D341Med (cell line): ENCODE results near the gene SWT1.
A peak's percentile ranks its signal among the peaks of the same experiment; 100 is the strongest.

Experiments used
- DNase-seq: peaks from one replicate; pipeline ENCODE4 v3.0.0; 2012; ENCODE audit warnings: low spot score

Gene SWT1

GRCh38 chr1:185288435-185288834 is 131.5 kb downstream of the SWT1 start:
- DNase-seq = no peak

- DNase-seq = no peak
Observed at GRCh38 chr1:185289880-185290279, 132.9 kb downstream of the SWT1 start.

- no peak for DNase-seq
Observed at GRCh38 chr1:185291159-185291558, 134.2 kb downstream of the SWT1 start.

- DNase-seq = peak; percentile 71
Observed at GRCh38 chr1:185291652-185292051, 134.7 kb downstream of the SWT1 start.

GRCh38 chr1:185292237-185292636 is 135.3 kb downstream of the SWT1 start:
- DNase-seq = no peak

- DNase-seq = no peak
Observed at GRCh38 chr1:185293967-185294542, 137.1 kb downstream of the SWT1 start.

GRCh38 chr1:185295091-185295490 is 138.1 kb downstream of the SWT1 start:
- no peak for DNase-seq

- DNase-seq = no peak
Observed at GRCh38 chr1:185297982-185298381, 141.0 kb downstream of the SWT1 start.

GRCh38 chr1:185300152-185300551 is 143.2 kb downstream of the SWT1 start:
- DNase-seq = no peak

GRCh38 chr1:185305419-185305818 is 148.5 kb downstream of the SWT1 start:
- DNase-seq = no peak

GRCh38 chr1:185308126-185308525 is 151.2 kb downstream of the SWT1 start:
- DNase-seq = no peak

GRCh38 chr1:185309566-185309965 is 152.6 kb downstream of the SWT1 start:
- DNase-seq = no peak

- DNase-seq = no peak
Observed at GRCh38 chr1:185311589-185312225, 154.7 kb downstream of the SWT1 start.

GRCh38 chr1:185312361-185313138 is 155.6 kb downstream of the SWT1 start:
- no peak for DNase-seq

- no peak for DNase-seq
Observed at GRCh38 chr1:185314411-185314810, 157.4 kb downstream of the SWT1 start.

- DNase-seq = no peak
Observed at GRCh38 chr1:185315445-185316071, 158.6 kb downstream of the SWT1 start.

- peak; percentile 98 for DNase-seq
Observed at GRCh38 chr1:185316163-185317033, 159.4 kb downstream of the SWT1 start.

- DNase-seq = peak; percentile 97
Observed at GRCh38 chr1:185317034-185317885, 160.3 kb downstream of the SWT1 start, which contains the start of gene IVNS1ABP. Gene IVNS1ABP (minus strand): TSS chr1:185317243. CDS start chr1:185309493, 7,750 bp downstream.

- peak; percentile 37 for DNase-seq
Observed at GRCh38 chr1:185317886-185318310, 160.9 kb downstream of the SWT1 start.

- DNase-seq = no peak
Observed at GRCh38 chr1:185318431-185319138, 161.6 kb downstream of the SWT1 start.
